Keratinocyte (primary cell): ENCODE measurements around the gene NBL1.

Experiments used
- EZH2 ChIP-seq: IDR thresholded peaks from one replicate; pipeline ENCODE4 v1.6.1; 2012; ENCODE audit warnings: inconsistent platforms, mild to moderate bottlenecking, low read length, moderate library complexity
- TF ChIP-seq, protein P1 (sequence below), 3 experiments: IDR thresholded peaks in 1 of 3; conservative IDR thresholded peaks in 1 of 3; optimal IDR thresholded peaks in 1 of 3; 2 replicates in 2 of 3; 3 replicates in 1 of 3; pipeline versions ENCODE3 to v1.5.1; 2011; ENCODE audit warnings: low read length in 3 of 3, mild to moderate bottlenecking in 3 of 3, moderate library complexity in 2 of 3, control low read depth in 1 of 3, inconsistent platforms in 1 of 3; ENCODE audit not compliant: insufficient read depth in 2 of 3; ENCODE audit errors: extremely low read depth in 1 of 3

DNA sequence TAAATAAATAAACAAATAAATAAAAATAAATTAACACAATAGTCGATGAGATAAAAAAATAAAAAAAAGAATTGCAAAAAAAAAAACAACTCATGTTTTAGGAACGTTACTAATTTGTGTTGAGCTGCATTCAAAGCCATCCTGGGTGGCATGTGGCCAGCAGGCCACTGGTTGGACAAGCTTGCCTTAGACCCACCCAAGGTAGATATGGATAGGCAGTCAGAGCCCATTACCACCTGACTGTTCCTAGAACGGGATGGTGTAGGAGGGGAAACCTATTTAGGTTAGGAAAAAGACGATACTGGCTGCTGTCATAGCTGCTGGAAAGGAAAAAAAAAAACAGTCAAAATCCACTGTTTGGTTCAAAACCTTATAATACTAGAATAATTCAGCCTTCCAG lies 61.4 kb downstream of the NBL1 start:
- TF ChIP-seq, protein P1, sequence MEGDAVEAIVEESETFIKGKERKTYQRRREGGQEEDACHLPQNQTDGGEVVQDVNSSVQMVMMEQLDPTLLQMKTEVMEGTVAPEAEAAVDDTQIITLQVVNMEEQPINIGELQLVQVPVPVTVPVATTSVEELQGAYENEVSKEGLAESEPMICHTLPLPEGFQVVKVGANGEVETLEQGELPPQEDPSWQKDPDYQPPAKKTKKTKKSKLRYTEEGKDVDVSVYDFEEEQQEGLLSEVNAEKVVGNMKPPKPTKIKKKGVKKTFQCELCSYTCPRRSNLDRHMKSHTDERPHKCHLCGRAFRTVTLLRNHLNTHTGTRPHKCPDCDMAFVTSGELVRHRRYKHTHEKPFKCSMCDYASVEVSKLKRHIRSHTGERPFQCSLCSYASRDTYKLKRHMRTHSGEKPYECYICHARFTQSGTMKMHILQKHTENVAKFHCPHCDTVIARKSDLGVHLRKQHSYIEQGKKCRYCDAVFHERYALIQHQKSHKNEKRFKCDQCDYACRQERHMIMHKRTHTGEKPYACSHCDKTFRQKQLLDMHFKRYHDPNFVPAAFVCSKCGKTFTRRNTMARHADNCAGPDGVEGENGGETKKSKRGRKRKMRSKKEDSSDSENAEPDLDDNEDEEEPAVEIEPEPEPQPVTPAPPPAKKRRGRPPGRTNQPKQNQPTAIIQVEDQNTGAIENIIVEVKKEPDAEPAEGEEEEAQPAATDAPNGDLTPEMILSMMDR (optimal IDR thresholded peaks at IDR 0.05 in 1 of 3, IDR thresholded peaks at IDR 0.05 in 1 of 3, conservative IDR thresholded peaks at IDR 0.05 in 1 of 3; ENCODE audit: extremely low read depth in 1 of 3, insufficient read depth in 2 of 3, low read length in 3 of 3) = no peak
- TF ChIP-seq EZH2 = no peak
